Measurements from ENCODE around the gene SLC25A24. TPM values are rescaled to one million over a fixed set of nuclear protein-coding genes. Genes with fewer than 3 reads are reported as not detected.
"Not testable (repeated sequence)": the region's sequence is repeated elsewhere in the genome, so short reads cannot be mapped to it uniquely, and the experiment has no call there.

The SLC25A24 gene
- 48.3 TPM for total RNA-seq (2013)
- polyA plus RNA-seq (10 to 100 TPM; 11.1 to 45.4 (median 43.4) TPM), polyA minus RNA-seq (15.0 and 19.9 TPM in 2 replicates), total RNA-seq (36.6 to 98.4 (median 78.2) reads per million in 11 experiments)

- Histone ChIP-seq H3K27ac (ENCODE audit: low read depth in 1 of 2, low read length in 2 of 2) (peak within 1 kb of the TSS; percentile 92), H3K79me2 (ENCODE audit: insufficient read depth, low read length) (peaks cover 50% of the 10 kb centered on the region), H4K20me1 (ENCODE audit: insufficient read depth, low read length) (peaks cover 30% of the 10 kb centered on the region), H2AFZ (ENCODE audit: insufficient read depth, low read depth, low read length, poor library complexity, severe bottlenecking) (peak within 1 kb of the TSS; percentile 99), H3K27me3 (ENCODE audit: control insufficient read depth in 2 of 2, insufficient read depth in 2 of 2, low read length in 2 of 2) (no peaks in the 10 kb centered on the region), H3K9ac (ENCODE audit: insufficient read depth, low read length, poor library complexity, severe bottlenecking) (peak within 1 kb of the TSS; percentile 90), H3K4me3 (replicated peaks in 1 of 3; ENCODE audit: low read depth in 2 of 3, low read length in 3 of 3) (peak within 1 kb of the TSS; percentile 88 to 97 (median 96)), H3K9me3 (replicated peaks in 1 of 2; ENCODE audit: control insufficient read depth in 1 of 2, insufficient read depth in 1 of 2, low read length in 2 of 2) (no peaks in the 10 kb centered on the region), H3K4me2 (replicated peaks; ENCODE audit: extremely low read depth, low read length, poor library complexity, severe bottlenecking) (peak within 1 kb of the TSS; percentile 91), H3K4me1 (ENCODE audit: control insufficient read depth in 1 of 2, insufficient read depth in 2 of 2, low read length in 2 of 2) (peaks cover 20 to 36% of the 10 kb centered on the region in 2 donors), H3K36me3 (replicated peaks in 1 of 2; ENCODE audit: control insufficient read depth in 1 of 2, insufficient read depth in 2 of 2, low read length in 2 of 2) (peaks cover 7 to 28% of the 10 kb centered on the region in 2 donors)
- H3K27ac Mint-ChIP-seq: peak within 1 kb of the TSS; percentile 90 to 96 (median 92)
- H3K9me3 Mint-ChIP-seq: peaks cover 0 to 12% (median 5%) of the 10 kb centered on the region in 7 donors
- H3K4me3 Mint-ChIP-seq: peak within 1 kb of the TSS; percentile 90 to 94
- intact Hi-C loops (cut with micrococcal nuclease): no loop called here
- DNase-seq: peak; percentile 52 to 65 (median 58)
- H3K36me3 Mint-ChIP-seq: peaks cover 17 to 26% of the 10 kb centered on the region in 2 donors
- TF ChIP-seq CTCF (IDR thresholded peaks at IDR 0.05): no peak
- H3K27me3 Mint-ChIP-seq (ENCODE audit: low read depth in 3 of 3): peaks cover 0 to 3% (median 0%) of the 10 kb centered on the region in 3 donors
- H3K4me1 Mint-ChIP-seq: peaks cover 45% of the 10 kb centered on the region
- under 1% methylated on average over 96 of the region's 97 CpGs for WGBS (ENCODE audit: insufficient coverage)
Observed at GRCh38 chr1:108199781-108200686, at the start of gene SLC25A24. TSS of gene SLC25A24 (minus strand) at chr1:108200343. CDS start at chr1:108200138, 205 bp downstream.

GRCh38 chr1:108243976-108244375 is 43.8 kb upstream of the SLC25A24 start, which contains the start of gene NBPF4:
TSS of gene NBPF4 (minus strand) at chr1:108244076. CDS start at chr1:108243761, 315 bp downstream.
- H3K4me3 Mint-ChIP-seq; H3K27ac Mint-ChIP-seq; H3K27me3 ChIP-seq (ENCODE audit: control insufficient read depth in 2 of 2, insufficient read depth in 2 of 2, low read length in 2 of 2); H3K4me1 ChIP-seq (ENCODE audit: control insufficient read depth in 1 of 2, insufficient read depth in 2 of 2, low read length in 2 of 2); intact Hi-C loops (cut with micrococcal nuclease); H3K79me2 ChIP-seq (ENCODE audit: insufficient read depth, low read length); H3K9me3 ChIP-seq (replicated peaks in 1 of 2; ENCODE audit: control insufficient read depth in 1 of 2, insufficient read depth in 1 of 2, low read length in 2 of 2); H3K27ac ChIP-seq (ENCODE audit: low read depth in 1 of 2, low read length in 2 of 2); H3K27me3 Mint-ChIP-seq (ENCODE audit: low read depth in 3 of 3); H4K20me1 ChIP-seq (ENCODE audit: insufficient read depth, low read length); H3K4me1 Mint-ChIP-seq; H3K4me3 ChIP-seq (replicated peaks in 1 of 3; ENCODE audit: low read depth in 2 of 3, low read length in 3 of 3); DNase-seq; H3K9me3 Mint-ChIP-seq; H3K9ac ChIP-seq (ENCODE audit: insufficient read depth, low read length, poor library complexity, severe bottlenecking); H3K36me3 ChIP-seq (replicated peaks in 1 of 2; ENCODE audit: control insufficient read depth in 1 of 2, insufficient read depth in 2 of 2, low read length in 2 of 2); H2AFZ ChIP-seq (ENCODE audit: insufficient read depth, low read depth, low read length, poor library complexity, severe bottlenecking); H3K4me2 ChIP-seq (replicated peaks; ENCODE audit: extremely low read depth, low read length, poor library complexity, severe bottlenecking); H3K36me3 Mint-ChIP-seq: not testable (repeated sequence)
- no CpG with 5 or more reads among the region's 3 CpGs for WGBS (ENCODE audit: insufficient coverage)

- H3K4me3 Mint-ChIP-seq; H3K27me3 ChIP-seq (ENCODE audit: control insufficient read depth in 2 of 2, insufficient read depth in 2 of 2, low read length in 2 of 2); H3K4me1 ChIP-seq (ENCODE audit: control insufficient read depth in 1 of 2, insufficient read depth in 2 of 2, low read length in 2 of 2); H3K9me3 ChIP-seq (replicated peaks in 1 of 2; ENCODE audit: control insufficient read depth in 1 of 2, insufficient read depth in 1 of 2, low read length in 2 of 2); H3K9me3 Mint-ChIP-seq; H4K20me1 ChIP-seq (ENCODE audit: insufficient read depth, low read length); H3K27me3 Mint-ChIP-seq (ENCODE audit: low read depth in 3 of 3); H3K79me2 ChIP-seq (ENCODE audit: insufficient read depth, low read length); H3K27ac ChIP-seq (ENCODE audit: low read depth in 1 of 2, low read length in 2 of 2); H3K36me3 Mint-ChIP-seq; H2AFZ ChIP-seq (ENCODE audit: insufficient read depth, low read depth, low read length, poor library complexity, severe bottlenecking); H3K9ac ChIP-seq (ENCODE audit: insufficient read depth, low read length, poor library complexity, severe bottlenecking); H3K4me1 Mint-ChIP-seq; intact Hi-C loops (cut with micrococcal nuclease); H3K4me3 ChIP-seq (replicated peaks in 1 of 3; ENCODE audit: low read depth in 2 of 3, low read length in 3 of 3); DNase-seq; H3K36me3 ChIP-seq (replicated peaks in 1 of 2; ENCODE audit: control insufficient read depth in 1 of 2, insufficient read depth in 2 of 2, low read length in 2 of 2); H3K27ac Mint-ChIP-seq; H3K4me2 ChIP-seq (replicated peaks; ENCODE audit: extremely low read depth, low read length, poor library complexity, severe bottlenecking): not testable (repeated sequence)
- WGBS (ENCODE audit: insufficient coverage): no CpG with 5 or more reads among the region's 2 CpGs
Observed at GRCh38 chr1:108239426-108239825, 39.3 kb upstream of the SLC25A24 start.
